HFF-Myc (cell line): ENCODE data around the gene ARL5C.
A peak's percentile ranks its signal among the peaks of the same experiment; 100 is the strongest.

Experiments used
- DNase-seq: peaks from one replicate; pipeline ENCODE4 v3.0.0-alpha.2; 2011; ENCODE audit warnings: low read depth; ENCODE audit errors: extremely low read depth
- H3K4me3 ChIP-seq: replicated peaks from 2 replicates; pipeline ENCODE4 v1.5.1; 2011; ENCODE audit warnings: low read depth, mild to moderate bottlenecking, control low read depth, low read length
- CTCF ChIP-seq: IDR thresholded peaks from 2 replicates; pipeline ENCODE4 v1.5.1; 2012; ENCODE audit warnings: mild to moderate bottlenecking, low read depth, low read length, control low read depth; ENCODE audit errors: missing control alignments

ARL5C gene

GRCh38 chr17:39151150-39151942 lies 14.6 kb downstream of the ARL5C start, which contains the start of gene PLXDC1:
Gene PLXDC1, minus strand, starts transcription at chr17:39151637. Its CDS starts 200 bp downstream, at chr17:39151437.
- TF ChIP-seq CTCF: no peak
- H3K4me3 ChIP-seq: peak within 1 kb of the TSS; percentile 94
- no peak for DNase-seq

GRCh38 chr17:39150795-39151149 lies 15.2 kb downstream of the ARL5C start:
- DNase-seq: no peak
- H3K4me3 ChIP-seq: peak overlapping the region; percentile 16; the same call in 1 of the 2 replicates
- TF ChIP-seq CTCF: no peak

- DNase-seq: no peak
- no peak overlapping the region for H3K4me3 ChIP-seq
- TF ChIP-seq CTCF: no peak
These were observed 15.8 kb downstream of the ARL5C start for GRCh38 chr17:39150104-39150634.

- no peak overlapping the region for H3K4me3 ChIP-seq
- DNase-seq: no peak
- TF ChIP-seq CTCF: no peak
These were observed 18.5 kb downstream of the ARL5C start for GRCh38 chr17:39147221-39148185.

GRCh38 chr17:39146273-39146672 lies 19.7 kb downstream of the ARL5C start:
- DNase-seq: no peak
- TF ChIP-seq CTCF: no peak
- no peak overlapping the region for H3K4me3 ChIP-seq

GRCh38 chr17:39145143-39145542 lies 20.8 kb downstream of the ARL5C start:
- DNase-seq: no peak
- H3K4me3 ChIP-seq: no peak overlapping the region
- no peak for TF ChIP-seq CTCF
